Measurements from ENCODE around the gene OR11A1. TPM values are rescaled to one million over a fixed set of nuclear protein-coding genes. Genes with fewer than 3 reads are reported as not detected.

Gene OR11A1
- total and polyA plus RNA-seq, 2 donors (not counting 3 experiments of a cell fraction or from before 2014, with no cell fraction given) = not detected

DNA sequence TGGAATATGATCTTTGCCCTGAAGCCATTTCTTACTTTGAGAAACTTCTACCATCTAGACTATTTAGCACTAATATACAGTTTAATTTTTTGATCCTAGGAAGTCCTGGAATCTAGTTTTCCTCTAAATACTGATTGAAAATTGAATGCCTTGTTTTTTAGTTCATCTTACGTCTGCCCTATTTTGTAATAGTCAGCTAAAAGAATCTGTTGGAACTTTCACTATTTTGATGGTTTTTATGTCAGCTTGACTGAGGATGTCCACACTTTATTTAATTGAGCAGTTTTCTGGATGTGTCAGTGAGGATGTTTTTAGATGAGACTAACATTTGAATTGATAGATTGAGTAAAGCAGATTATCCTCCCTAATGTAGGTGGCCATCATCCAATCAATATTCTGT lies 53.1 kb downstream of the OR11A1 start:
- no peaks in the 10 kb centered on the region for H3K9me3 ChIP-seq (replicated peaks; ENCODE audit: control insufficient read depth, insufficient read depth, low read length)
- BruUV-seq (replicated peaks) = no TSS peak
- H4K20me1 ChIP-seq (replicated peaks; ENCODE audit: control insufficient read depth, extremely low read depth, insufficient read depth, low read length) = no peaks in the 10 kb centered on the region
- no peak for FAIRE-seq
- TF ChIP-seq POLR2AphosphoS5 (IDR thresholded peaks at IDR 0.05; ENCODE audit: insufficient read depth, low read depth, low read length) (no peak), POLR2A (IDR thresholded peaks at IDR 0.05; ENCODE audit: low read depth, low read length) (no peak), GATA2 (IDR thresholded peaks at IDR 0.05; ENCODE audit: insufficient read depth, insufficient read length, low read depth, low read length) (no peak), EZH2 (IDR thresholded peaks at IDR 0.05; ENCODE audit: borderline replicate concordance, low read depth, low read length, severe bottlenecking) (no peak), FOS (IDR thresholded peaks at IDR 0.05; ENCODE audit: borderline replicate concordance, insufficient read depth, low read length) (no peak)
- H2AFZ ChIP-seq (ENCODE audit: low read depth, low read length) = no peak overlapping the region
- H3K4me1 ChIP-seq (ENCODE audit: control insufficient read depth, extremely low read depth, insufficient read depth, low read length) = no peaks in the 10 kb centered on the region
- H3K9ac ChIP-seq (replicated peaks; ENCODE audit: extremely low read depth, insufficient read depth, low read length) = no peak overlapping the region
- H3K4me2 ChIP-seq (ENCODE audit: insufficient read depth, low read length) = no peak overlapping the region
- CTCF ChIA-PET = no interaction called here
- no peak overlapping the region for H3K27ac ChIP-seq (ENCODE audit: insufficient read depth, low read depth, low read length)
- POLR2A ChIA-PET = no interaction called here
- no peak for DNase-seq (ENCODE audit: low read depth, low spot score)
- dilution Hi-C loops (cut with MboI; ENCODE audit: extremely low pct_ligation_motif_present, low sequenced_read_pairs) (no loop called here), intact Hi-C loops (cut with micrococcal nuclease) (no loop called here)
- H3K36me3 ChIP-seq (ENCODE audit: control insufficient read depth in 2 of 2, extremely low read depth in 1 of 2, insufficient read depth in 2 of 2, low read length in 2 of 2) = no peaks in the 10 kb centered on the region
- no peaks in the 10 kb centered on the region for H3K27me3 ChIP-seq (ENCODE audit: control insufficient read depth in 2 of 2, insufficient read depth in 2 of 2, low read length in 2 of 2)
- no peak overlapping the region for H3K4me3 ChIP-seq (replicated peaks in 1 of 3; ENCODE audit: insufficient read depth in 1 of 3, low read depth in 1 of 3, low read length in 3 of 3)
- H3K79me2 ChIP-seq (ENCODE audit: control insufficient read depth, insufficient read depth, low read length) = no peaks in the 10 kb centered on the region
- H3K9me1 ChIP-seq (replicated peaks; ENCODE audit: control insufficient read depth, extremely low read depth, insufficient read depth, low read length) = no peaks in the 10 kb centered on the region

DNA sequence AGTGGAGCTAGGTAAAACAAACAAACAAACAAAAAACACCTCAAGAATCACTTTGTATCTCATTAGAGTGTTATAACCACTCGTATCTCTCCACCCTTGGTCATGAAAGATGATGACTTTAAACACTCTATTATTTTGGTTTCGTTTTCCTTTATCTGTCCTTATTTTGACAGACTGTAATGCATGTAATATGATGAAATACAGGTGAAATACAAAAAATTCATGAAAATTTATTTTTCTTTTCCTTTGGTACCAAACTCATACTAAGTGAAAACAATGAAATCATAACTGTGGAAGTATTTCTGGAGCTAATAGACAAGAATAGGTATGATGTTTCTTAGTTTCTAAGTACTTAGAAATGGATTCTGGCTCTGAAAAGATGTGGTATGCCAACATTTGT lies 57.3 kb downstream of the OR11A1 start:
- intact Hi-C loops (cut with micrococcal nuclease) = no loop called here
- no peak overlapping the region for H3K4me3 ChIP-seq (replicated peaks in 1 of 3; ENCODE audit: insufficient read depth in 1 of 3, low read depth in 1 of 3, low read length in 3 of 3)
- H3K27me3 ChIP-seq (ENCODE audit: control insufficient read depth in 2 of 2, insufficient read depth in 2 of 2, low read length in 2 of 2) = no peaks in the 10 kb centered on the region
- no peaks in the 10 kb centered on the region for H3K9me3 ChIP-seq (replicated peaks; ENCODE audit: control insufficient read depth, insufficient read depth, low read length)
- no TSS peak for BruUV-seq (replicated peaks)
- no peaks in the 10 kb centered on the region for H4K20me1 ChIP-seq (replicated peaks; ENCODE audit: control insufficient read depth, extremely low read depth, insufficient read depth, low read length)
- CTCF ChIA-PET = no interaction called here
- no peaks in the 10 kb centered on the region for H3K36me3 ChIP-seq (ENCODE audit: control insufficient read depth in 2 of 2, extremely low read depth in 1 of 2, insufficient read depth in 2 of 2, low read length in 2 of 2)
- DNase-seq (ENCODE audit: low read depth, low spot score) = no peak
- H3K9ac ChIP-seq (replicated peaks; ENCODE audit: extremely low read depth, insufficient read depth, low read length) = no peak overlapping the region
- no peaks in the 10 kb centered on the region for H3K4me1 ChIP-seq (ENCODE audit: control insufficient read depth, extremely low read depth, insufficient read depth, low read length)
- no peak overlapping the region for H3K4me2 ChIP-seq (ENCODE audit: insufficient read depth, low read length)
- H3K79me2 ChIP-seq (ENCODE audit: control insufficient read depth, insufficient read depth, low read length) = no peaks in the 10 kb centered on the region
- TF ChIP-seq, protein P1, sequence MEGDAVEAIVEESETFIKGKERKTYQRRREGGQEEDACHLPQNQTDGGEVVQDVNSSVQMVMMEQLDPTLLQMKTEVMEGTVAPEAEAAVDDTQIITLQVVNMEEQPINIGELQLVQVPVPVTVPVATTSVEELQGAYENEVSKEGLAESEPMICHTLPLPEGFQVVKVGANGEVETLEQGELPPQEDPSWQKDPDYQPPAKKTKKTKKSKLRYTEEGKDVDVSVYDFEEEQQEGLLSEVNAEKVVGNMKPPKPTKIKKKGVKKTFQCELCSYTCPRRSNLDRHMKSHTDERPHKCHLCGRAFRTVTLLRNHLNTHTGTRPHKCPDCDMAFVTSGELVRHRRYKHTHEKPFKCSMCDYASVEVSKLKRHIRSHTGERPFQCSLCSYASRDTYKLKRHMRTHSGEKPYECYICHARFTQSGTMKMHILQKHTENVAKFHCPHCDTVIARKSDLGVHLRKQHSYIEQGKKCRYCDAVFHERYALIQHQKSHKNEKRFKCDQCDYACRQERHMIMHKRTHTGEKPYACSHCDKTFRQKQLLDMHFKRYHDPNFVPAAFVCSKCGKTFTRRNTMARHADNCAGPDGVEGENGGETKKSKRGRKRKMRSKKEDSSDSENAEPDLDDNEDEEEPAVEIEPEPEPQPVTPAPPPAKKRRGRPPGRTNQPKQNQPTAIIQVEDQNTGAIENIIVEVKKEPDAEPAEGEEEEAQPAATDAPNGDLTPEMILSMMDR (IDR thresholded peaks at IDR 0.05; ENCODE audit: extremely low read depth in 1 of 2, insufficient read depth in 1 of 2, low read depth in 1 of 2, low read length in 2 of 2) = no peak
- TF ChIP-seq MAX (IDR thresholded peaks at IDR 0.05; ENCODE audit: insufficient read depth, insufficient read length) = no peak
- no peak for TF ChIP-seq EZH2 (IDR thresholded peaks at IDR 0.05; ENCODE audit: borderline replicate concordance, low read depth, low read length, severe bottlenecking)
- no peak for TF ChIP-seq MYC (IDR thresholded peaks at IDR 0.05; ENCODE audit: low read depth, low read length)
- no peak for TF ChIP-seq POLR2AphosphoS5 (IDR thresholded peaks at IDR 0.05; ENCODE audit: insufficient read depth, low read depth, low read length)
- TF ChIP-seq JUN (IDR thresholded peaks at IDR 0.05; ENCODE audit: borderline replicate concordance, insufficient read depth, insufficient read length, low read depth) = no peak
- no peak for TF ChIP-seq GATA2 (IDR thresholded peaks at IDR 0.05; ENCODE audit: insufficient read depth, insufficient read length, low read depth, low read length)
- TF ChIP-seq POLR2A (IDR thresholded peaks at IDR 0.05; ENCODE audit: low read depth, low read length) = no peak
- no peak for TF ChIP-seq FOS (IDR thresholded peaks at IDR 0.05; ENCODE audit: borderline replicate concordance, insufficient read depth, low read length)
- dilution Hi-C loops (cut with MboI; ENCODE audit: extremely low pct_ligation_motif_present, low sequenced_read_pairs) = no loop called here
- no peak overlapping the region for H3K27ac ChIP-seq (ENCODE audit: insufficient read depth, low read depth, low read length)
- FAIRE-seq = no peak
- POLR2A ChIA-PET = no interaction called here
- no peak overlapping the region for H2AFZ ChIP-seq (ENCODE audit: low read depth, low read length)
- H3K9me1 ChIP-seq (replicated peaks; ENCODE audit: control insufficient read depth, extremely low read depth, insufficient read depth, low read length) = no peaks in the 10 kb centered on the region

Measured in endothelial cell of umbilical vein (primary cell).